Measurements from ENCODE around the gene MEGF6.
"Not testable (repeated sequence)": the region's sequence is repeated elsewhere in the genome, so short reads cannot be mapped to it uniquely, and the experiment has no call there.

DNA sequence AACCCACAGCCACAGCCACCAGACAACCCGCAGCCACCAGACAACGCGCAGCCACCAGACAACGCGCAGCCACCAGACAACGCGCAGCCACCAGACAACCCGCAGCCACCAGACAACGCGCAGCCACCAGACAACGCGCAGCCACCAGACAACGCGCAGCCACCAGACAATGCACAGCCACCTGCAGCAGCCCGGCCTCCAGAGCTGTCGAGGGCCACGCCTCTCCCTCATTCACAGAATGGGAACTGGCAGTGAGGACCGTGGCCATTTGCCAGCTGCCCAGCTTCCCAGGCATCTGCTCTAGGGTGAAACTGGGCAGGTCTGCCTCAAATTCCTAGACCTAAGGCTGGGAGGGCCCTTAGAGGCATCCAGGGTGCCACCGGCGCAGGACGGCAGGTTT, 27.6 kb downstream of the MEGF6 start:
- TF ChIP-seq CTCF (IDR thresholded peaks at IDR 0.05); ZFX (IDR thresholded peaks at IDR 0.05; ENCODE audit: borderline replicate concordance): not testable (repeated sequence)
